LNCAP (cell line): ENCODE results near the gene CDH4.

Experiments used
- CTCF ChIP-seq: fragments of 450-650 bp; IDR thresholded peaks from 2 replicates; pipeline ENCODE4 v1.5.1; 2017; ENCODE audit warnings: mild to moderate bottlenecking

CDH4 gene

GRCh38 chr20:61533231-61533631, 281.2 kb downstream of the CDH4 start:
- TF ChIP-seq CTCF = no peak

- TF ChIP-seq CTCF = no peak
These were observed 282.3 kb downstream of the CDH4 start for GRCh38 chr20:61534346-61534745.

- TF ChIP-seq CTCF = no peak
These were observed 283.0 kb downstream of the CDH4 start for GRCh38 chr20:61535091-61535490.

GRCh38 chr20:61535536-61535935, 283.5 kb downstream of the CDH4 start:
- no peak for TF ChIP-seq CTCF

GRCh38 chr20:61535956-61536355, 283.9 kb downstream of the CDH4 start:
- TF ChIP-seq CTCF = no peak

- no peak for TF ChIP-seq CTCF
These were observed 284.6 kb downstream of the CDH4 start for GRCh38 chr20:61536671-61537070.

GRCh38 chr20:61537239-61538182, 285.4 kb downstream of the CDH4 start:
- TF ChIP-seq CTCF = no peak
